ENCODE results near the gene HEATR9.

Gene HEATR9

DNA sequence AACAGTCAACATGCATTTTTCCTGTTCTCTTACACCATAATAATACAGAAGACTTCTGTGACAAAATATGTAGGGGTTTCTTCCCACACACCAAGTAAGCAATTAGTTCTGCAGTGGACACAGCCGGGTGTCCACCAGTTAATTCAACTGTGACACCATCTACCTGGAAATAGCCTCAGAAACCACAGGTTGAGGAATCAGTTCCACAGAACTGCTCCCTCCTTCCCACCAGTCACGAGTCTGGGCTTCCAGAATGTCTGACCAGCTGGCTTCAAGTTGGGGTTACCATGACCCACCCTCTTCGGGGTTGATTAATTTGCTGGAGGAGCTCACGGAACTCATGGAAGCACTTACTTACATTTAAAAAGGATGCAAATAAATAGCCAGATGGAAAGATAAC lies 25.1 kb upstream of the HEATR9 start:
- DNase-seq (ENCODE audit: low spot score): no peak

DNA sequence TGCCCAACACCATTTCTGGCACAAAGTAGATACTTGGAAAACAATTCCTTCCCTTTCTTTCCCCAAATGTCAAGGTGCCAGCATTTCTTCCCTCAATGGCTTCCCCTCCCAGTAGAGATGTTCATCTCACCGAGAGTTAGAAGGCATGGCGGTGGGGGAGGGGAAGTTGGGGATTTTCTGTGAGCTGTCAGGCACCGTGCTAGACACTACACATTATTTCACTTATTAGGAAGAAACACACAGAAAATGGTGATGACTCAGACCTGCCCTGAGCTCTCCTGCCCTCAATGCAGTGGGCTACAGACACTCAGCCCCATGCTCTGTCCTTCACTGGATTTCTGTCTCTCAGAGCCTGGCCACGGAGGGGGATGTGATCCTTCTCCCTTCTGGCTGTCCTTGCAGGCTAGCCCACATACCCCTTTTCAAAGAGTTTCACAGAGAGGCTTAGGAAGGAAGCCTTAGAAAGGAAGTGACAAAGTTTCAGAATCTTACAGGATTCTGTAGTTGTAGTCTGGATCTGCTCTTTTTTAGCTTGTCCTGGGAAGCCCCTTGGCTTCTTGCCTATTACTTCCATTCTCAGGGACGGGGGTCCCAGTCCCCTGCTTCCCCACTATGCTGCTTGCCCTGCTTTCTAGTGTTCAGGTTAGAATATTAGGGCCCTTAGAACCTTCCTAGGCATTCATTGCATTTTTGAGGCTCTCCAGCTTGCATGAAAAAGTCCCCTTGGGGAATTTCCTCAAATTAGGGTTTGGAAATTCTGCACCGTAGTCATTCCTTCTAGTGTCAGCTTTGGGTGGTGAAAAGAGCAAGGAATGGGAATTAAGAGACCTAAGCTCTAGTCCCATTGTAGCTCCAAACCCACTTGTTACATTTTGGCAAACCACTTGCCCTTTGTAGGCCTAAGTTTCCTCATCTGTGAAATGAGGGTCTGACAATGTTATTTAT lies 23.7 kb upstream of the HEATR9 start:
- no peak for DNase-seq (ENCODE audit: low spot score)

DNA sequence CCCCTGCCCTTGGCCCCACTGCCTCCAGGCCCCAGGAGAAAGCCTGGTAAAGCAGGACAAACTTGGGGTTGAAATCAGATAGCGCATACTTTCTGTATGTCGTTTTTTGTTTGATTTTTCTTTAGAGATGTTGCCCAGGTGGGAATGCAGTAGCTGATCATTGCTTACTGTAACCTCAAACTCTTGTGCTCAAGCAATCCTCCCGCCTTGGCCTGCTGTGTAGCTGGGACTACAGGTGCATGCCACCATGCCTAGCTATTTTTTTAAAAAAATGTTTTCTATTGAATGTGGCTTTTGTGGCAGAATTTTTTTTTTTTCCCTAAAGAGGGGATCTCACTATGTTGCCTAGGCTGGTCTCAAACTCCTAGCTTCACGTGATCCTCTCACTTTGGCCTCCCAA lies 22.6 kb upstream of the HEATR9 start:
- DNase-seq (ENCODE audit: low spot score): no peak

DNA sequence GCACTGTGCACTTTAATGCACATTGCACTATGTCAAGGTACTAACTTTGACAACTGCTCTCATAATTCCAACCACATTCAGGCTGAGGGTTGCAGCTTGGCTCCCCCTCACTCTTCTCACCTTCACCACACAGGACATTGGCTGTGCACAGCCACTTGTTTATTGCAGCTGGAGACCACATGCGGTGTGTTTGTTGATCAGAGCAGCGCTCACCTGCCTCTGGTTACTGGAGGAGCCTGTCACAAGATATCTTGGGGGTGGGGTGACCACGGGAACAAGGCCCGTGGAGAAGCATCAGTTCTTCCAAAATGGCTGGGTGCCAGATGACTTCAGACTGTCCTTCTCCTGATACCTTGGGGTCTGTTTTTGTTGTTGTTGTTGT lies 22.1 kb upstream of the HEATR9 start:
- no peak for DNase-seq (ENCODE audit: low spot score)

DNA sequence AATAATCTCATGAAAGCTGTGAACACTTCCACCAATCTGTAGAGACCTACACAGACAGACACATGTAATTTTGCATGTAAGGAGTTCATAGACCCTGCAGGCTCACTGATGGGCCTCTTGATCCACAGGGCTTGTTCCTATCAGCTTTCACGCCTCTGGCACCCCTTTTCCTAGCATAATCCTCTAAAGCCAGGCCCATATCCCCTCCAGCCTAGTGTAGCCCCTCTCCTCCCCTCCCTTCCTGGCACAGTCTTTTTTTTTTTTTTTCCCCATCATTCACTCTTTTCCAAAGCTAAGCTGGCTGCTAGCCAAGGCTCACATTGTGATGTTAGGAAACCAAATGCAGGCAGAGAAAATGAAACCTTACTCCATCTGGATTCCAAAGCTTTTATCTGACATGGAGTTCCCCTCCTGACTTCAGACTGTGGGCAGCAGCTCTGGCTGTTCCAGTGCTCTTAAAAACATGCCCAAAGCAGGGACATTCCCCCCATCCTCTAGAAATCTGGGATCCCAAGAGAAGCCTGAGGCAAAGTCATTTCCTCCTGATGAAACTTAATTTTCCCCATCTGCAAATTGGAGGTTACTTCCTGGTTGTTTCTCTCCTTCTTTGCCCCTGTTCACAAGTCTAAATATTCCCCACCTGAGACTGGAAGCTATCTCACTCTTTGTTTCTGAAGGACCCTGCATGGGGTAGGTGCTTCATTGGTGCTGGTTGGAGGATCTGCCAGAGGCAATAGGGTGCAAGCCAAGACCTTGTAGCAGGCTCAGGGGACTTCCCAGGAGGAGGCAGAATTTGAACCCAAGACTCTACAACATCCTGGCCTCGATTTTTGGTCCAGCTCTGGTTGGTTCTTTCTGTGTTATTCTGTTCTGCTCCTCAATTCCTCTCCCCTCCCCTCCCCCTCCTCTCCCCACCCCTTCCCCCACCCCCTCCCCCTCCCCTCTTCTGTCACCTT lies 21.4 kb upstream of the HEATR9 start:
- DNase-seq (ENCODE audit: low spot score): no peak

DNA sequence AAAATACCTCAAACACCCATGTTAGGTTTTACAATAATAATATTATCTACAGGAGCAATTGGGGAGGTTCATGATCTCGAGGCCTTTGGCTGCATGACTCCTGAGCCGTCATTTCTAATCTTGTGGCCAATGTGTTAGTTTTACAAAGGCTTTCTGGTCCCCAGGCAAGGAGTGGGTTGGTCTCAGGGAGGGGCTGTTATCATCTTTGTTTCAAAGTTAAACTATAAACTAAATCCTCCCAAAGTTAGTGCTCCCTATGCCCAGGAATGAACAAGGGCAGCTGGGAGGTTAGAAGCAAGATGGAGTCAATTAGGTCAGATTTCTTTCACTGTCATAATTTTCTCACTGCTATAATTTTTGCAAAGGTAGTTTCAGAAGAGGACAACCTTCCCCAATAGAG lies 20.6 kb upstream of the HEATR9 start:
- DNase-seq (ENCODE audit: low spot score): no peak

DNA sequence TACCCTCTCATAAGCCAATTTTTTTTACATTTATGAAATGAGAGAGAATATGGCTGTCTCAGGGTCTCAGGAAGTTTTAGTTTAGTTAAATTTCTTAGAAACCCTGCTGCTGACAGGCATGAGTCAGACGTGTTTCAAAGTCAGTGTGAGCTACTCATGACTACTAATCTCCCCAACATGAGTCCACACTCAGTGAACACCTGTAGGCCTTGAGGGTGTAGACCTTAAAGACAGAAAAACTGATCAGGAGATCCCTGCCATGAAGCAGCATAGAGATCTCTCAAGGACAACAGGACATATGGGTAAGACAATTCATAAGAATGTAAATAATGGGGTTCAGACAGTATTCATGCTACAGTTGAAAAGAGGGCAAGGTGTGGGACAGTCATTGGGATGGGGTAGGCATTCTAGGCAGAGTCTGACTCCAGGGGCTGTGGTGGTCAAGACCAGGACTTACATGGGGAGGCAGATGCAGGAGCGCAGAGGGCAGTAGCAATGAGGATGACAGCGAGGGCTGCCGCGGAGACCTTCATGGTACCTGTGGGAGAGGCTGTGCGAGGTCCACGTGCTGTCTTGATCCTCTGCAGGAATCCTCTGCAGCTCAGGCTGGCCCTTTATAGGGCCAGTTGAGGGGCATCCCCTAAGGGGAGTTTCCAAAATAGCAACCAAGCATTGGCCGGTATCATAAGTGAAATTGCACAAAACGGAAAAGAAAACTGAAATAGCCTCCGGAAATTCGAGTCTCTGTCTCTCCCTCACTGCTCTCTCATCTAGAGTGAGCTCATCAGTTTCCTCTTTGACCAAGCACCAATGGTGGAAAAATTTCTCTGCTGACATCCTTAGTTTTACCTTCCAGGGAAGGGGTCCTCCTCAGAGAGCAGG lies 11.3 kb upstream of the HEATR9 start, which contains the start of gene CCL5:
Gene CCL5 (minus strand): TSS at position 588 of the 882 bp plus-strand sequence.
- no peak for DNase-seq (ENCODE audit: low spot score)

DNA sequence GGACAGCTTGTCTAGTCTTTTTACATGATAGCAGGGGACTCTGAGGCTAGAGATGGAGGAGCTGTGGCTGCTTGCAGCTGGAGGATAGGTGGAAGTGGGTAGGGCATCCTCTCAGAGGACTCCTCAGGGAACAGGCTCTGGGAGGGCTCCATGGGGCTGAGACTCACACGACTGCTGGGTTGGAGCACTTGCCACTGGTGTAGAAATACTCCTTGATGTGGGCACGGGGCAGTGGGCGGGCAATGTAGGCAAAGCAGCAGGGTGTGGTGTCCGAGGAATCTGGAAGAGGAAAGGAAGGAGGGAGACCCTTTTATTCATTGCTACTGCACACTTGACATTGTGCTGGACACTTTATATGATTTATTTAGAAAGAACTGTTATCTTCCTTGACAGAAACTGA lies 9.7 kb upstream of the HEATR9 start:
- no peak for DNase-seq (ENCODE audit: low spot score)

DNA sequence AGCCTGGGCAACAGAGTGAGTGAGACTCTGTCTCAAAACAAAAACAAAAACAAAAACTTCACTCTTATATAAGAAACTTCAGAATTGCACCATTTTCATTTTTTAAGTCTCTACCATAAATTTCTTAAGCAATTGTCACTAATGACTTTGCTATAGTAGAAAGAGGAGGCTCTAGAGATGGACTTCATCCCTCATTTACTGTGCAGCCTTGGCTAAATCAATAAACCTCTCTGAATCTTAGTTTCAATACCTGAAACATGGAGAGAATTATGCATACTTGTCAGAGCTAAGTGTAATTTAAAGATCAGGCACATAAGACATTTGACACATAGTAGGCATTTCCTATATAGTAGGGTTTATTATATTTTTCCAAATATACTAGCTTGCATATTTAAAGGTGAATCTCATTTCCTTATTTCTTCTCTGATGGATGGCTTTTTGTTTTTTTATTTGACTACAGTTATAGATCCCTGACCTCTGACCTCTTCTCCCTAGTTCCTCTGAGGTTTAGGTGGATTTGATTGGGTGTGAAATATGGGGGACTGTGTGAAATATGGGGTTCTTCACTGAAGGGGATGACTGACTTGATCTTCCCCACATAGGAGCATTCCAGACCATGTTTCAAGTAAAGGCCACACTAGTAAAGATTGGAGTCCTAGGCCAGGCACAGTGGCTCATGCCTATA lies 8.8 kb upstream of the HEATR9 start:
- no peak for DNase-seq (ENCODE audit: low spot score)

DNA sequence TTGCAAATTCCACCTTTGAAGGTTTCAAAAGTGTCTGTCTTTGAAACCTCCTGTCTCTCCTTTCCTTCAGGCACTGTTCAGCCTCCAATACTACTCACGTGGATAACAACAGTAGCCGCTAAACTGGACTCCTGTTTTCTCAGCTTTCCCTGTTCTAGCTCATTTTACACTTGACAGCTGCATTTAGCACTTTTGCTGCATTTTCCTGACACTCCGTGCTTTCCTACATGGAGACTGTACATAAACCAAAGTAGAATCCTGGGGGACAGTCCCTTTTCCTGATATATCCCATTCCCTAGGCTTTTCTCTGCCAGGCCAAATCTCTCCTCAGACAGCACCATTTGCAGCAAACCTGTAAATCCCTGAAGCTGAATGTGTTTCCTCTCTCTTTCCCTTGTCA lies 7.8 kb upstream of the HEATR9 start:
- no peak for DNase-seq (ENCODE audit: low spot score)

DNA sequence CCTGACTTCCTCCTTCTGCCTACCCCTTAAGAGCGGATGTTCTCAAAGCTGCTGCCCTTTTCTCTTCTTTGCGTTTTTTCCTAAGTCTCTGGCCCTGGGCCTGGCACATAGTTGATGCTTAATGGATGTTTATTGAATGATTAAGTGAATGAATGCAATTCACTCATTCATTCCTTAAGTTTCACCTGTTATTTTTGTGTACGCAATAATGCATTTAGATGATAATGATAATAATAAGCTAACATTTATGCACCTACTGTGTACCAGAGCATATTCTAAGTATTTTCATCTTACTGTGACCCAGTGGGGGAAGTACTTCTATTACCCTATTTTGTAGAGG lies 7.1 kb upstream of the HEATR9 start:
- no peak for DNase-seq (ENCODE audit: low spot score)

DNA sequence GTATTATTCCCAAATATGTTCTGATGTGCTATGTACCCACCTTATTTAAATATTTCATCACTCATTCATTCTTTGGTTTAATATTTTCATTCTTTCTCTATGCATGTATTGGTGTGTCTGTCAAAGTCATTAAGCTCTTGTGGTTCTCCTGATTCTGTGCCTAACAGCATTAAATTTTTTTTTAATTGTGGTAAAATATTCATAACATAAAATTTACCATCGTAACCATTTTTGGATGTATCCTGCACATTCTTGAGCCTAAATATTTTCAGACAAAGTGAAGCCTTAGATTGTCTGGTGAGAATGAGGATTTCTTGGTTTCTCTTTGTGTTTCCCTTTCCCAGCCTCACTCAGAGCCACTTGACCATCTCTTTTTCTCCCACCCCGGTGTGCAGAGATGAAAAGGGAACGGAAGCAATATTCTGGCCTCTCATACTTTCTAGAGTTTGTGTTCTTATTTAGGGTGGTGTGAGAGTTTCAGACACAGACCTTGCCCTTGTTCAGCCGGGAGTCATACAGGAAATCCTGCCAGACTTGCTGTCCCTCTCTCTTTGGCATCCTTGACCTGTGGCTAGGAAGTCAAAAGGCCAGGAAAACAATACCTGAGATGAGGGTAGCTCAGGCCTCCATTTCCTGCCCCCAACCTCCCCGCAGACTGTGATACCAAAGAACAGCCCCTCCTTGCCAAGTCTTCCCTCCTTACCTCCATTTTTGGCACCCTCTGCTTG lies 6.5 kb upstream of the HEATR9 start:
- no peak for DNase-seq (ENCODE audit: low spot score)

DNA sequence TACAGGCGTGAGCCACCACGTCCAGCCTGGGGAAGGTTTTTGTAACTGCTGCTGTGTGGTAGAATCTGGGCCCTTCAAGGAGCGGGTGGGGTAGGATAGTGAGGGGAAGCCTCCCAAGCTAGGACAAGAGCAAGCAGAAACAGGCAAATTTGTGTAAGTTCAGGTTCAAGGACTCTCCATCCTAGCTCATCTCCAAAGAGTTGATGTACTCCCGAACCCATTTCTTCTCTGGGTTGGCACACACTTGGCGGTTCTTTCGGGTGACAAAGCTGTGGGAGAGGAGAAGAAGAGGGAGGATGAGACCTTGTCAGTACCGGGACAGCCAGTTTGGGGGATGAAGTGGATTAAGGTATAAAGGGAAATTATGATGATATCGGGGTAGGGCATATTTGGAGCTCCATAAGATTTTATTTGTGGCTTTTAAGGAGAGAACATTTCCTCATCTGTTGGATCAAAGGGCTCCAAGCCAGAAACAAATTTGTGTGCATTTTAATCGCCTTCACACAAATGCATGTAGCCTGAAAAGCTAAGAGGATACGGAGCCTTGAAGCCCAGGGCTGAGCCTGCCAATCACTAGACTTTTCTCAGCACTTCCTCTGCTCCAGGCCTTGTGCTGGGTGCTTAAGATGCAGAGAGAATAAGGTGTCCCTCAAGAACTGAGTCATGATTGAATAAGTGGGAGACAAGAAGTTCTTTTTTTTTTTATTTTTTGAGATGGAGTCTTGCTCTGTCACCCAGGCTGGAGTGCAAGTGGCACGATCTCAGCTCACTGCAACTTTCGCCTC lies 3.7 kb upstream of the HEATR9 start:
- no peak for DNase-seq (ENCODE audit: low spot score)

DNA sequence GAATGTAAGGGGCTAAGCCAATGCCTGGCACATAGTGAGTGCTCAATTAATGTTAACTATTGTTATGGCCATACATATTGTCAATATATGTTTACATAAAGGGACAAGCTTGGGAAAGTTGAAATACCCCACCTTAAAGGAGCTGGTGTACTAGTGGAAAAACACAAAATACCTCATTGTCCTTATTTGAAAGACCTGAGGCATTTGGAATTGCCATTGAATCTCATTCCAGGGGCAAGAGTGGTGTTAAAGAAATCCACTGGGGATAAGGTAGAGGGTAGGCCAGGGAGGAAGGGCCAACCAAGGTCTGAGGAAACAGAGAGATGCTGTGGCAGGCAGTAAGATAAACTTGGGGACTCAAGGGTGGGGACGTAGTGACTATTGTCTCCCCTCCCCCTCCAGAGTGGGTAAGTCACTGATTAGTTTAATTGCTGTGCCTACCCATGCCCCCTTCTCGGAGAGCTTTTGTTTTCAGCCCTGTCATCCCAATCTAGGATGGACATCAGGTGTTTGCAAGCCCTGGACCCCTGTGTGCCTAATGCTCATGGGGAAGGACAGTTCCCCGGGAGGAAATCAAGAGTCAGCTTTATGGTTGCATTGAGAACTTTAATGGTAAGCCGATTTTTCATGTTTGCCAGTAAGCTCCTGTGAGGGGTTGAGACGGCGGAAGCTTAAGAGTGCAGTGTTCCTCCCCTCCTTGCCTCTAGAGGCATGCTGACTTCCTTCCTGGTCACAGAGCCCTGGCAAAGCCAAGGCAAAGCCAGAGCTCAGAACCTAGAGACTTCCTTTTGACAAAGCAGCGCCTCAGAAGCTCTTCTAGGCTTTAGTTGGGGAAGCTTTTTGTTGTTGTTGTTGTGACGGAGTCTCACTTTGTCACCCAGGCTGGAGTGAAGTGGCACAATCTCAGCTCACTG lies 2.5 kb upstream of the HEATR9 start:
- DNase-seq (ENCODE audit: low spot score): no peak

DNA sequence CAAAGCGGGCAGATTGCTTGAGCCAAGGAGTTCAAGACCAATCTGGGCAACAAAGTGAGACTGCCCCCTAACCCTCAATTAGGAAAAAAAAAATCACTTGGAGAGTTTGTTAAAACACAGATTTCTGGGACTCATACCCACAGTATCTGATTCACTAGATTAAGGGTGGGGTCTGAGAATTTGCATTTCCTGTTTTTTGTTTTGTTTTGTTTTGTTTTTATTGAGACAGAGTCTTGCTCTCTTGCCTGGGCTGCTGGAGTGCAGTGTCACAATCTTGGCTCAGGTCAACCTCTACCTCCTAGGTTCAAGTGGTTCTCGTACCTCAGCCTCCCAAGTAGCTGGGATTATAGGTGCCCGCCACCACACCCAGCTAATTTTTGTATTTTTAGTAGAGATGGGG lies 1.1 kb downstream of the HEATR9 start:
- DNase-seq (ENCODE audit: low spot score): no peak

DNA sequence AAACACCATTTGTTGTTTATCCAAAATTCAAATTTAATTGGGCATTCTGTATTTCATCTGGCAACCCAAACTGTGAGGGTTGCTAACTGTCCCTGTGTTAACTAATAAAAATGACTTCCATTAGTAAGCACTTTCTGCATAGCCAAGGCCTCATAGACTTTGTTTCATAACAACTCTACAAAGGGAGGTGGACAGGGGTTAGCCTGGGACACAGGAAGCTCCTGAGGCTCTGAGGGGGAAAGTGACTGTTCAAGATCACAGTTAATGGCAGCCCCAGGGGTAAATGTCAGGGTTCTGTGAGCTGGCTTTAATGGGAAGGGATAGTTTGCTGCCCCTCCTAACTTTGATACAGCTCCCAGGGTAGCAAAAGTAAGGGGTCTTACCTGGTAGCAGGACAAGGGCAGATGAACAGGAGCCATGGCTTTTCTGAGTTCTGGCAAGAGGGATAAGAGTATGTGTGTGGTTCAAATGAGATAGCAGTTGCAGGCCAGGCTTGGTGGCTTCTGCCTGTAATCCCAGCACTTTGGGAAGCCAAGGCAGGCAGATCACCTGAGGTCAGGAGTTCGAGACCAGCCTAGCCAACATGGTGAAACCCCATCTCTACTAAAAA lies 2.2 kb downstream of the HEATR9 start:
- DNase-seq (ENCODE audit: low spot score): no peak

DNA sequence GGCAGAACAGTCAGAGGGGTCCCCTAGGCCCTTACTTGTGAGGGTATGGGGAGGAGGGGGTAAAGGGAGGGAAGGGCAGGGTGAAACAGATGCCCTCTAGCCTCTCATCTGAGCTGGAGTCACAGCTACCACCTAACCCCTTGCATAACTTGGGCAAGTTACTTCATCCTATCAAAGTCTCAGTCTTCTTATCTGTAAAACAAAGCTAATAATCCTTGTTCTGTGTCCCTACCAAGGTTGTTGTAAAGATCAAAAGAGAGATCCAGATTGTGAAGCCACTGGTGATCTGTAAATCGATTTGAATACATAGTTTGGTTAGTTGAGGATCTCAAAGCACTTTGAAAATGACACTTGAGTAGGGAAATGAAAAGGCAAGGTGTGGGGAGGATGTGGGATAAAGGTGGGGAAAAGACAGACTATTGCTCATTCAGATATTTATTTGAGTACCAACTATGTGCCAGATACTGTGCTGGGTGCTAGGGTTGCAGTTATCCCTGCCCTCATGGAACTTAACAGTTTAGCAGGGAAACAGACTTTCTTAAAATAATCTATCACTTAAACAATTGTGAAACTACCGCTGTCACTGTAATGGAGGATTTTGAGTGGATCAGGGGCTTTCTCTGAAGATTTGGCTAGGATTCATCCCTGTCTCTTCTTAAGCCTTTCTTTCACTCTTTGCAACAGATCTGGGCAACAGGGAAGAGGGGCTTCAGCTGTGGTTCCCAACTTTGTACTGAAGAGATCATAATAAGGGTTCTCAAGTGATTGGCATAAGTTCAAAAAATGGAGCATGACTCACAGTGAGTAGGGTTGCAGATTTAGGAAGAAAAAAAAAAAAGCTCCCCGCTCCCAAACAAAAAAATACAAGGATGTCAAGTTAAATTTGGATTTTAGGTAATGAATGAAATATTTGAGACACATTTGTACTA lies 3.0 kb downstream of the HEATR9 start:
- no peak for DNase-seq (ENCODE audit: low spot score)
